GM12892 (cell line): ENCODE data around the gene PDHX.

Source experiments
- POLR2A ChIP-seq: IDR thresholded peaks from 2 replicates; pipeline ENCODE4 v1.6.1; 2011; ENCODE audit warnings: low read depth, low read length, control low read depth
- POLR2AphosphoS5 ChIP-seq: IDR thresholded peaks from 2 replicates; pipeline ENCODE4 v1.6.1; 2011; ENCODE audit warnings: low read depth, low read length, control low read depth
- TAF1 ChIP-seq: IDR thresholded peaks from 2 replicates; pipeline ENCODE4 v1.6.1; 2011; ENCODE audit warnings: low read depth, mild to moderate bottlenecking, control low read depth, low read length, borderline replicate concordance

DNA sequence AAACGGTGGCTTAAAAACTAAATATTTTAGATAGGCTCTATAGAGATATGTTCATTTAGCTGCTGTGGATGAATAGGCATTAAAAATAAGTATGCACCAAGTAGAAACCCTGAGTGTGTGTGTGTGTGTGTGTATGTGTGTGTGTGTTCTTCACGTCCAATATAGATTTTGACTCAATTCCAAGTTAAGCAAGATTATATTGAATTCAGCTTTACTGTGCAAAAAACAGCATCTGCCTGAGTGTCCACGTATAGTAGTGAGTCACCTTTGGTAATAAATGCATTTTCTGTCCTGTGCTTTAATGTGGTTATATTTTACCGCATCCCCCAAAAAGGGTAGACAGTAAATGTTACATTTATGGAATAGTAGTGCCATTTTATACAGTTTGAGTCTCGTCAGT is 71.2 kb downstream of the PDHX start:
- TF ChIP-seq TAF1 (no peak), POLR2AphosphoS5 (no peak), POLR2A (no peak)
